ENCODE data around the gene PLEKHB1.

DNA sequence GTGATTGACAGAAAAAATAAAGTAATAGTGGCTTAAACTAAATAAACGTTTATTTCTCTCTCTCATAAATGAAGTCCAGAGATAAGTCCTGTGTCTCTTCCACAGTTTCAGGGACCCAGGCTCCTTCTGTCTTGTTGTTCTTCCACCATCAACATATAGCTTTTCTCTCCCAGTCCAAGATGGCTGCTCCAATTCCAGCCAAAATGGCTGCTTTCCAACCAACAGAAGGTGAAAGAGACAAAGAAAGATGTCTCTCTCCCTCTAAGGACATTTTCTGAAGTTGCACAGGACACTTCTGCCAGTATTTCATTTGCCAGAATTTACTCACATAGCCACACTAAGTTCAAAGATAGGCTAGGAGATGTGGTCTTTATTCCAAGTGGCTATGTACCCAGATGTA is 9.4 kb upstream of the PLEKHB1 start:
- TF ChIP-seq, protein P1, sequence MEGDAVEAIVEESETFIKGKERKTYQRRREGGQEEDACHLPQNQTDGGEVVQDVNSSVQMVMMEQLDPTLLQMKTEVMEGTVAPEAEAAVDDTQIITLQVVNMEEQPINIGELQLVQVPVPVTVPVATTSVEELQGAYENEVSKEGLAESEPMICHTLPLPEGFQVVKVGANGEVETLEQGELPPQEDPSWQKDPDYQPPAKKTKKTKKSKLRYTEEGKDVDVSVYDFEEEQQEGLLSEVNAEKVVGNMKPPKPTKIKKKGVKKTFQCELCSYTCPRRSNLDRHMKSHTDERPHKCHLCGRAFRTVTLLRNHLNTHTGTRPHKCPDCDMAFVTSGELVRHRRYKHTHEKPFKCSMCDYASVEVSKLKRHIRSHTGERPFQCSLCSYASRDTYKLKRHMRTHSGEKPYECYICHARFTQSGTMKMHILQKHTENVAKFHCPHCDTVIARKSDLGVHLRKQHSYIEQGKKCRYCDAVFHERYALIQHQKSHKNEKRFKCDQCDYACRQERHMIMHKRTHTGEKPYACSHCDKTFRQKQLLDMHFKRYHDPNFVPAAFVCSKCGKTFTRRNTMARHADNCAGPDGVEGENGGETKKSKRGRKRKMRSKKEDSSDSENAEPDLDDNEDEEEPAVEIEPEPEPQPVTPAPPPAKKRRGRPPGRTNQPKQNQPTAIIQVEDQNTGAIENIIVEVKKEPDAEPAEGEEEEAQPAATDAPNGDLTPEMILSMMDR (IDR thresholded peaks at IDR 0.05) = no peak
- TF ChIP-seq POLR2A (IDR thresholded peaks at IDR 0.05) (no peak), EP300 (IDR thresholded peaks at IDR 0.05) (no peak)

Measured in ovary (tissue), 3 donors.